ENCODE data around the gene EQTN. TPM values are rescaled to one million over a fixed set of nuclear protein-coding genes. Genes with fewer than 3 reads are reported as not detected.

EQTN gene
- total and polyA plus RNA-seq, 2 donors (not counting 1 experiment from before 2014, with no cell fraction given), result 0.58 TPM; not detected in 1

- H3K27ac ChIP-seq (ENCODE audit: low read length in 2 of 2), result no peak overlapping the region
- 60% methylated on average over 1 of the region's 4 CpGs for WGBS (ENCODE audit: insufficient coverage)
- no peak overlapping the region for H2AFZ ChIP-seq (ENCODE audit: insufficient read depth, low read depth, low read length, poor library complexity, severe bottlenecking)
- intact Hi-C loops (cut with micrococcal nuclease), result no loop called here
- TF ChIP-seq CTCF (IDR thresholded peaks at IDR 0.05), result no peak
- TF ChIP-seq EZH2 (IDR thresholded peaks at IDR 0.05; ENCODE audit: borderline replicate concordance, insufficient read depth, low read depth, low read length, poor library complexity, severe bottlenecking), result no peak
- H3K4me1 Mint-ChIP-seq, result no peaks in the 10 kb centered on the region
- ATAC-seq (ENCODE audit: low read depth), result no peak
- H3K9ac ChIP-seq (ENCODE audit: low read length), result no peak overlapping the region
- peaks cover 4% of the 10 kb centered on the region for H3K27me3 Mint-ChIP-seq
- POLR2A ChIA-PET, result no interaction called here
- H3K4me3 Mint-ChIP-seq, result no peak overlapping the region
- H3K9me3 ChIP-seq (ENCODE audit: control extremely low read depth in 1 of 3, control insufficient read depth in 2 of 3, insufficient read depth in 1 of 3, low read length in 2 of 3), result no peaks in the 10 kb centered on the region
- no peaks in the 10 kb centered on the region for H4K20me1 ChIP-seq (ENCODE audit: control insufficient read depth, insufficient read depth, low read length, poor library complexity, severe bottlenecking)
- no peak overlapping the region for H3K4me3 ChIP-seq (ENCODE audit: control extremely low read depth in 1 of 5, extremely low read depth in 1 of 5, insufficient read depth in 1 of 5, low read depth in 2 of 5, low read length in 4 of 5)
- no peaks in the 10 kb centered on the region for H3K4me1 ChIP-seq (ENCODE audit: control insufficient read depth in 2 of 2, insufficient read depth in 2 of 2, low read length in 2 of 2)
- CTCF ChIA-PET, result no interaction called here
- H3K9me3 Mint-ChIP-seq (ENCODE audit: insufficient read depth), result no peaks in the 10 kb centered on the region
- DNase-seq, result no peak
- H3K36me3 ChIP-seq (replicated peaks in 1 of 2; ENCODE audit: control extremely low read depth in 1 of 2, control insufficient read depth in 1 of 2, extremely low read depth in 1 of 2, insufficient read depth in 2 of 2, low read length in 1 of 2), result no peaks in the 10 kb centered on the region
- H3K27ac Mint-ChIP-seq, result no peak overlapping the region
- H3K4me2 ChIP-seq (replicated peaks; ENCODE audit: low read depth, low read length, poor library complexity, severe bottlenecking), result no peak overlapping the region
- no peaks in the 10 kb centered on the region for H3K79me2 ChIP-seq (ENCODE audit: control insufficient read depth, insufficient read depth, low read length)
- H3K27me3 ChIP-seq (replicated peaks in 1 of 4; ENCODE audit: control extremely low read depth in 1 of 4, control insufficient read depth in 3 of 4, insufficient read depth in 4 of 4, low read length in 3 of 4), result no peaks in the 10 kb centered on the region
These were observed 11.9 kb upstream of the EQTN start for GRCh38 chr9:27308691-27309390.

- Histone ChIP-seq H3K4me2 (replicated peaks; ENCODE audit: low read depth, low read length, poor library complexity, severe bottlenecking) (no peak overlapping the region), H3K27me3 (replicated peaks in 1 of 4; ENCODE audit: control extremely low read depth in 1 of 4, control insufficient read depth in 3 of 4, insufficient read depth in 4 of 4, low read length in 3 of 4) (no peaks in the 10 kb centered on the region), H3K36me3 (replicated peaks in 1 of 2; ENCODE audit: control extremely low read depth in 1 of 2, control insufficient read depth in 1 of 2, extremely low read depth in 1 of 2, insufficient read depth in 2 of 2, low read length in 1 of 2) (no peaks in the 10 kb centered on the region), H3K27ac (ENCODE audit: low read length in 2 of 2) (no peak overlapping the region), H3K9me3 (ENCODE audit: control extremely low read depth in 1 of 3, control insufficient read depth in 2 of 3, insufficient read depth in 1 of 3, low read length in 2 of 3) (no peaks in the 10 kb centered on the region), H3K9ac (ENCODE audit: low read length) (no peak overlapping the region), H3K4me3 (ENCODE audit: control extremely low read depth in 1 of 5, extremely low read depth in 1 of 5, insufficient read depth in 1 of 5, low read depth in 2 of 5, low read length in 4 of 5) (no peak overlapping the region), H2AFZ (ENCODE audit: insufficient read depth, low read depth, low read length, poor library complexity, severe bottlenecking) (no peak overlapping the region), H3K4me1 (ENCODE audit: control insufficient read depth in 2 of 2, insufficient read depth in 2 of 2, low read length in 2 of 2) (no peaks in the 10 kb centered on the region), H3K79me2 (ENCODE audit: control insufficient read depth, insufficient read depth, low read length) (no peaks in the 10 kb centered on the region), H4K20me1 (ENCODE audit: control insufficient read depth, insufficient read depth, low read length, poor library complexity, severe bottlenecking) (no peaks in the 10 kb centered on the region)
- H3K9me3 Mint-ChIP-seq (ENCODE audit: insufficient read depth), result no peaks in the 10 kb centered on the region
- ChIA-PET POLR2A (no interaction called here), CTCF (no interaction called here)
- TF ChIP-seq CTCF (IDR thresholded peaks at IDR 0.05) (no peak), EZH2 (IDR thresholded peaks at IDR 0.05; ENCODE audit: borderline replicate concordance, insufficient read depth, low read depth, low read length, poor library complexity, severe bottlenecking) (no peak)
- ATAC-seq (ENCODE audit: low read depth), result no peak
- H3K4me1 Mint-ChIP-seq, result no peaks in the 10 kb centered on the region
- no peak overlapping the region for H3K4me3 Mint-ChIP-seq
- no peak for DNase-seq
- H3K27ac Mint-ChIP-seq, result no peak overlapping the region
- H3K27me3 Mint-ChIP-seq, result peaks cover 4% of the 10 kb centered on the region
- WGBS (ENCODE audit: insufficient coverage), result no CpG with 5 or more reads among the region's 1 CpG
- intact Hi-C loops (cut with micrococcal nuclease), result no loop called here
These were observed 7.6 kb upstream of the EQTN start for GRCh38 chr9:27304521-27304920.
